ENCODE data around the gene DDX41. TPM values are rescaled to one million over a fixed set of nuclear protein-coding genes. Genes with fewer than 3 reads are reported as not detected.
"Not testable (repeated sequence)": the region's sequence is repeated elsewhere in the genome, so short reads cannot be mapped to it uniquely, and the experiment has no call there.

DDX41 gene
- polyA plus RNA-seq, 3 donors, result 45.8 to 77.4 (median 77.2) TPM

GRCh38 chr5:177491983-177492746 is 24.6 kb downstream of the DDX41 start:
- H3K27ac ChIP-seq (ENCODE audit: low read depth, low read length), result no peak overlapping the region
- 93 to 98% (median 95%) methylated on average over 49 to 54 of the region's 54 CpGs for WGBS, 3 donors

- 65 to 76% (median 75%) methylated on average over 36 to 43 of the region's 43 CpGs for WGBS, 3 donors
- H3K27ac ChIP-seq (ENCODE audit: low read depth, low read length), result no peak overlapping the region
Measured at GRCh38 chr5:177491429-177491945, 25.3 kb downstream of the DDX41 start.

GRCh38 chr5:177490992-177491391 is 25.8 kb downstream of the DDX41 start:
- WGBS, 3 donors, result 93 to 95% (median 94%) methylated on average over 16 of the region's 16 CpGs
- H3K27ac ChIP-seq (ENCODE audit: low read depth, low read length), result no peak overlapping the region

GRCh38 chr5:177490311-177490991 is 26.3 kb downstream of the DDX41 start:
- H3K27ac ChIP-seq (ENCODE audit: low read depth, low read length), result no peak overlapping the region

GRCh38 chr5:177489119-177489716 is 27.5 kb downstream of the DDX41 start:
- no peak overlapping the region for H3K27ac ChIP-seq (ENCODE audit: low read depth, low read length)
- 70 to 79% (median 77%) methylated on average over 24 to 26 of the region's 26 CpGs for WGBS, 3 donors

More at GRCh38 chr5:177490311-177490991, 26.3 kb downstream of the DDX41 start:
- WGBS, 3 donors, result 85 to 93% (median 90%) methylated on average over 15 of the region's 15 CpGs

- no peak overlapping the region for H3K27ac ChIP-seq (ENCODE audit: low read depth, low read length)
- 89 to 93% (median 90%) methylated on average over 15 of the region's 15 CpGs for WGBS, 3 donors
Measured at GRCh38 chr5:177487975-177488374, 28.8 kb downstream of the DDX41 start.

- WGBS, 3 donors, result 90 to 93% (median 91%) methylated on average over 8 of the region's 8 CpGs
- no peak overlapping the region for H3K27ac ChIP-seq (ENCODE audit: low read depth, low read length)
Measured at GRCh38 chr5:177487144-177487543, 29.6 kb downstream of the DDX41 start.

- 96 to 100% (median 98%) methylated on average over 3 of the region's 3 CpGs for WGBS, 3 donors
- no peak overlapping the region for H3K27ac ChIP-seq (ENCODE audit: low read depth, low read length)
Measured at GRCh38 chr5:177486256-177486655, 30.5 kb downstream of the DDX41 start.

GRCh38 chr5:177485753-177486152 is 31.0 kb downstream of the DDX41 start:
- WGBS, 3 donors, result 96 to 98% (median 96%) methylated on average over 3 of the region's 3 CpGs
- not testable (repeated sequence) for H3K27ac ChIP-seq (ENCODE audit: low read depth, low read length)

GRCh38 chr5:177484902-177485549 is 31.7 kb downstream of the DDX41 start:
- WGBS, 3 donors, result 74 to 78% (median 76%) methylated on average over 13 of the region's 13 CpGs
- no peak overlapping the region for H3K27ac ChIP-seq (ENCODE audit: low read depth, low read length)

- no peak overlapping the region for H3K27ac ChIP-seq (ENCODE audit: low read depth, low read length)
- 88 to 91% (median 90%) methylated on average over 22 of the region's 22 CpGs for WGBS, 3 donors
Measured at GRCh38 chr5:177483994-177484901, 32.5 kb downstream of the DDX41 start.

- no peak overlapping the region for H3K27ac ChIP-seq (ENCODE audit: low read depth, low read length)
- WGBS, 3 donors, result 96 to 98% (median 96%) methylated on average over 9 of the region's 9 CpGs
Measured at GRCh38 chr5:177483042-177483441, 33.7 kb downstream of the DDX41 start.

GRCh38 chr5:177482359-177482795 is 34.4 kb downstream of the DDX41 start:
- WGBS, 3 donors, result 90 to 93% (median 92%) methylated on average over 10 of the region's 10 CpGs

GRCh38 chr5:177479774-177480173 is 37.0 kb downstream of the DDX41 start:
- 41 to 83% (median 47%) methylated on average over 14 of the region's 14 CpGs for WGBS, 3 donors
- no peak overlapping the region for H3K27ac ChIP-seq (ENCODE audit: low read depth, low read length)

More at GRCh38 chr5:177482359-177482795, 34.4 kb downstream of the DDX41 start:
- H3K27ac ChIP-seq (ENCODE audit: low read depth, low read length), result no peak overlapping the region

GRCh38 chr5:177478711-177479646 is 37.8 kb downstream of the DDX41 start:
- H3K27ac ChIP-seq (ENCODE audit: low read depth, low read length), result no peak overlapping the region
- WGBS, 3 donors, result 27 to 43% (median 28%) methylated on average over 18 of the region's 18 CpGs

- H3K27ac ChIP-seq (ENCODE audit: low read depth, low read length), result no peak overlapping the region
- WGBS, 3 donors, result 93 to 95% (median 95%) methylated on average over 13 of the region's 13 CpGs
Measured at GRCh38 chr5:177477701-177478477, 38.9 kb downstream of the DDX41 start.
